Right lobe of liver (tissue), 4 donors: Measurements from ENCODE around the gene MPG.
"Not testable (repeated sequence)": the region's sequence is repeated elsewhere in the genome, so short reads cannot be mapped to it uniquely, and the experiment has no call there.

ENCODE experiments used
- CTCF ChIP-seq, 4 donors: fragments of 200-600 bp in 3 of 4; fragments of 450-650 bp in 1 of 4; IDR thresholded peaks; one replicate each; pipeline versions ENCODE4 v1.5.1 to v1.8.0; 2016 to 2022; ENCODE audit warnings: antibody characterized with exemption in 4 of 4, mild to moderate bottlenecking in 2 of 4
- POLR2A ChIP-seq: fragments of 450-650 bp; IDR thresholded peaks from one replicate; pipeline ENCODE4 v1.6.1; 2017; ENCODE audit warnings: antibody characterized with exemption, mild to moderate bottlenecking
- donor health status: DM: no; HTN: no; CAD: no.
- donor health status: DM: no; HTN: no; CAD: no.
- donor health status: DM: no; HTN: yes; CAD: no.

GRCh38 chr16:30627-31026 is 47.4 kb upstream of the MPG start:
- TF ChIP-seq CTCF (IDR thresholded peaks at IDR 0.05); POLR2A: not testable (repeated sequence)
